Activated CD8-positive, alpha-beta T cell treated with anti-CD3 and anti-CD28 coated beads for 36 hours (primary cell): ENCODE results near the gene INPP4A. TPM values are rescaled to one million over a fixed set of nuclear protein-coding genes. Genes with fewer than 3 reads are reported as not detected.
A peak's percentile ranks its signal among the peaks of the same experiment; 100 is the strongest.

Source experiments
- ATAC-seq: fragments of 200-7000 bp; cut with Tn5 transposase; one replicate; pipeline ENCODE4 v1.10.0; 2021; ENCODE audit warnings: mild to moderate bottlenecking, moderate library complexity
- CTCF ChIA-PET: fragments of 350-600 bp; sonication (Branson Sonifier 250); formaldehyde crosslinking; loops from one replicate; lab custom pipeline; 2021; ENCODE audit warnings: antibody characterized with exemption; lab: Charles Lee
- POLR2A ChIA-PET: fragments of 350-600 bp; sonication (Branson Sonifier 250); formaldehyde crosslinking; loops from one replicate; lab custom pipeline; 2021; ENCODE audit warnings: antibody characterized with exemption; lab: Charles Lee
- DNase-seq: peaks from one replicate; pipeline ENCODE4 v3.0.0-alpha.2; 2020
- H3K27ac Mint-ChIP-seq: one replicate; pipeline ENCODE4 v1.8.0; 2021; ENCODE audit warnings: mild to moderate bottlenecking, mixed read lengths
- H3K27me3 Mint-ChIP-seq: one replicate; pipeline ENCODE4 v1.8.0; 2021; ENCODE audit warnings: mixed read lengths
- H3K36me3 Mint-ChIP-seq: one replicate; pipeline ENCODE4 v1.8.0; 2021; ENCODE audit warnings: low read depth, mixed read lengths
- H3K4me1 Mint-ChIP-seq: one replicate; pipeline ENCODE4 v1.8.0; 2021; ENCODE audit warnings: low read depth, mixed read lengths
- H3K4me3 Mint-ChIP-seq: one replicate; pipeline ENCODE4 v1.8.0; 2021; ENCODE audit warnings: mild to moderate bottlenecking, moderate library complexity, mixed read lengths
- H3K9me3 Mint-ChIP-seq: one replicate; pipeline ENCODE4 v1.8.0; 2021; ENCODE audit warnings: mixed read lengths
- intact Hi-C: fragments of 100-400 bp; cut with micrococcal nuclease; formaldehyde crosslinking; loops from one replicate; pipeline ENCODE4 v1.10.0; 2022
- total RNA-seq, 2 experiments: library from RNA; stranded (reverse); gene quantifications; one replicate each; pipeline ENCODE4 v1.2.3, GENCODE V29; 2021
- TF ChIP-seq, protein P1 (sequence below): fragments of 200-600 bp; IDR thresholded peaks from one replicate; pipeline ENCODE4 v1.8.0; 2022; ENCODE audit warnings: antibody characterized with exemption, mild to moderate bottlenecking

Gene INPP4A
- total RNA-seq, 2 experiments from 2014 or later, result 46.7 to 46.9 TPM

GRCh38 chr2:98467652-98468051, 23.0 kb downstream of the INPP4A start:
- CTCF ChIA-PET, result interaction anchor here (1.3 to 2.3 kb wide), 3 partner anchors 15 to 23 kb away, joined by 3 to 12 read pairs (median 6); no protein-coding TSS in a partner anchor

GRCh38 chr2:98468621-98469236, 24.1 kb downstream of the INPP4A start:
- intact Hi-C loops, result no loop called here
- peak overlapping the region; percentile 88 for H3K27ac Mint-ChIP-seq
- H3K36me3 Mint-ChIP-seq, result peaks cover 19% of the 10 kb centered on the region
- peaks cover 92% of the 10 kb centered on the region for H3K4me1 Mint-ChIP-seq
- TF ChIP-seq, protein P1, sequence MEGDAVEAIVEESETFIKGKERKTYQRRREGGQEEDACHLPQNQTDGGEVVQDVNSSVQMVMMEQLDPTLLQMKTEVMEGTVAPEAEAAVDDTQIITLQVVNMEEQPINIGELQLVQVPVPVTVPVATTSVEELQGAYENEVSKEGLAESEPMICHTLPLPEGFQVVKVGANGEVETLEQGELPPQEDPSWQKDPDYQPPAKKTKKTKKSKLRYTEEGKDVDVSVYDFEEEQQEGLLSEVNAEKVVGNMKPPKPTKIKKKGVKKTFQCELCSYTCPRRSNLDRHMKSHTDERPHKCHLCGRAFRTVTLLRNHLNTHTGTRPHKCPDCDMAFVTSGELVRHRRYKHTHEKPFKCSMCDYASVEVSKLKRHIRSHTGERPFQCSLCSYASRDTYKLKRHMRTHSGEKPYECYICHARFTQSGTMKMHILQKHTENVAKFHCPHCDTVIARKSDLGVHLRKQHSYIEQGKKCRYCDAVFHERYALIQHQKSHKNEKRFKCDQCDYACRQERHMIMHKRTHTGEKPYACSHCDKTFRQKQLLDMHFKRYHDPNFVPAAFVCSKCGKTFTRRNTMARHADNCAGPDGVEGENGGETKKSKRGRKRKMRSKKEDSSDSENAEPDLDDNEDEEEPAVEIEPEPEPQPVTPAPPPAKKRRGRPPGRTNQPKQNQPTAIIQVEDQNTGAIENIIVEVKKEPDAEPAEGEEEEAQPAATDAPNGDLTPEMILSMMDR, result no peak
- no peak overlapping the region for H3K4me3 Mint-ChIP-seq
- no peaks in the 10 kb centered on the region for H3K27me3 Mint-ChIP-seq
- ATAC-seq (peak; percentile 51), DNase-seq (peak; percentile 84)
- ChIA-PET CTCF (interaction anchor here (0.8 to 2.3 kb wide), 7 partner anchors 11 to 55 kb away, joined by 3 to 12 read pairs (median 3); no protein-coding TSS in a partner anchor), POLR2A (interaction anchor here (1.1 to 4.0 kb wide), 3 partner anchors 11 to 22 kb away, joined by 4 to 27 read pairs (median 19); no protein-coding TSS in a partner anchor)
- H3K9me3 Mint-ChIP-seq, result peaks cover 1% of the 10 kb centered on the region

More at GRCh38 chr2:98467652-98468051, 23.0 kb downstream of the INPP4A start:
- Mint-ChIP-seq H3K9me3 (peaks cover 1% of the 10 kb centered on the region), H3K27me3 (no peaks in the 10 kb centered on the region), H3K27ac (peak overlapping the region; percentile 97), H3K4me1 (peaks cover 91% of the 10 kb centered on the region), H3K4me3 (no peak overlapping the region), H3K36me3 (peaks cover 25% of the 10 kb centered on the region)
- TF ChIP-seq, protein P1, result no peak
- POLR2A ChIA-PET, result interaction anchor here (1.1 to 2.2 kb wide), 3 partner anchors 12 to 27 kb away, joined by 3 to 11 read pairs (median 4); no protein-coding TSS in a partner anchor
- ATAC-seq, result no peak
- intact Hi-C loops, result no loop called here
- no peak for DNase-seq

DNA sequence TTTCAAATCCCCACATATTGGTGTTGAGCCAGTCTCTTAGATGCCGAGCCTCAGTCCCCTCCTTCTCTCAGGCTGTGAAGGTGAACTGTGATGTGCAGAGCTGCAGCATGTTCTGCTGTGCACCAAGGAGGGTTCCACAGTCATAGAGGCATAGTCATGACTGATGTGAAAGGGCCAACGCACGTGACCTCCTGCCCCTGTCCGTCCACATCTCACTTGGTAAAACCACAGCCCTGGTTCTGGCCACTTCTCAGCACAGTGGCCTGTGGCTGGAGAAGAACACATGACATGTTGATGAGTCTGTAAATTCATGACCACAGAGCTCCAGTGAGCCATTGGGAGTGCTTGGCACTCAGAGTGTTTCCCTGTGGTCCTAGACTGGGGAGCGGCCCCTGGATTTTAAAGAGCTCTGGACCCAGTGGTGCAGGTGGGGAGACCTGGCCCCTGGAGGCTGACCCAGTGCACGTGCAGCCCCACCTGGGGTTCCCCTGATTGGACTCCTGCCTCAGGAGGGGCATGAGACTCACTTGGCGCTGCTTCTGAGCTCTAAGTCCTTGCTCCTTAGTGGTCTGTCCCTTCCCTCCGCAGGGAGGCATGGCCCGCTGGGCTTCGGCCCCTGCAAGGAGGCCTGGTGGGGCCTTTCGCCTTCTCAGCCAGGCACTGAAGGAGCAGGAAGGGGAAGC, 25.3 kb downstream of the INPP4A start:
- DNase-seq (no peak), ATAC-seq (no peak)
- H3K27ac Mint-ChIP-seq, result peak overlapping the region; percentile 65
- H3K36me3 Mint-ChIP-seq, result peaks cover 18% of the 10 kb centered on the region
- H3K9me3 Mint-ChIP-seq, result peaks cover 1% of the 10 kb centered on the region
- CTCF ChIA-PET, result interaction anchor here (1.1 to 2.8 kb wide), 3 partner anchors 10 to 20 kb away, joined by 3 to 30 read pairs (median 8); no protein-coding TSS in a partner anchor
- POLR2A ChIA-PET, result interaction anchor here (1.1 to 4.0 kb wide), 7 partner anchors 9 to 24 kb away, joined by 4 to 27 read pairs (median 12); no protein-coding TSS in a partner anchor
- H3K4me1 Mint-ChIP-seq, result peaks cover 92% of the 10 kb centered on the region
- intact Hi-C loops, result loop anchor here (5.0 kb wide), 1 partner anchor 58 kb away; no protein-coding TSS in a partner anchor
- H3K4me3 Mint-ChIP-seq, result no peak overlapping the region
- TF ChIP-seq, protein P1, result no peak
- no peaks in the 10 kb centered on the region for H3K27me3 Mint-ChIP-seq

DNA sequence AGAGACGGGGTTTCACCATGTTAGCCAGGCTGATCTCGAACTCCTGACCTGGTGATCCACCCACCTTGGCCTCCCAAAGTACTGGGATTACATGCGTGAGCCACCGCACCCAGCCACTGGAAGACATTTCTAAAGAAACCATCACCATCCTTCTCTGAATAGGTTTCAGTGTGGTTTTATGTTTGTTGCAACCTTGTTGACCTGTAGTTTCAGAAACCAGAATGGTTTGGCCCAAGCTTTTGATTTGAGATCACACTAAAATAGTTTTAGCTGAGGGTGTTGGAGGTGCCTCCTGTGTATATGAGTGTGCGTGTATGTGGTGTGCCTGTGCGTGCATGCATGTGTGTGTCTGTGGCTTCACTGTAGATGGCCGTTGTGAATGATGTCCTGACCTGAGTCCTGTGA, 26.2 kb downstream of the INPP4A start:
- ChIA-PET POLR2A (interaction anchor here (0.9 to 4.0 kb wide), 9 partner anchors 7 to 25 kb away, joined by 3 to 27 read pairs (median 8); no protein-coding TSS in a partner anchor), CTCF (interaction anchor here (0.9 to 2.8 kb wide), 8 partner anchors 9 to 98 kb away, joined by 3 to 30 read pairs (median 6); no protein-coding TSS in a partner anchor)
- peak overlapping the region; percentile 3 for H3K4me3 Mint-ChIP-seq
- ATAC-seq, result peak; percentile 33
- peak; percentile 56 for DNase-seq
- H3K36me3 Mint-ChIP-seq, result peaks cover 18% of the 10 kb centered on the region
- H3K4me1 Mint-ChIP-seq, result peaks cover 92% of the 10 kb centered on the region
- intact Hi-C loops, result loop anchor here (5.0 kb wide), 1 partner anchor 59 kb away; no protein-coding TSS in a partner anchor
- TF ChIP-seq, protein P1, result no peak
- H3K9me3 Mint-ChIP-seq, result peaks cover 1% of the 10 kb centered on the region
- peak overlapping the region; percentile 96 for H3K27ac Mint-ChIP-seq
- H3K27me3 Mint-ChIP-seq, result no peaks in the 10 kb centered on the region
